Hepatocyte (in vitro differentiated cells): ENCODE measurements around the gene ZFYVE28.

Experiments used
- EZH2 ChIP-seq: fragments of 200-600 bp; sonication (generic); IDR thresholded peaks from 2 replicates; pipeline ENCODE4 v1.6.1; 2016; ENCODE audit warnings: antibody characterized with exemption, mild to moderate bottlenecking, borderline replicate concordance
- EZH2phosphoT487 ChIP-seq: fragments of 200-600 bp; sonication (generic); IDR thresholded peaks from one replicate; pipeline ENCODE4 v1.6.1; 2018; ENCODE audit warnings: antibody characterized with exemption, mild to moderate bottlenecking, low read depth, moderate library complexity; ENCODE audit not compliant: unreplicated experiment, severe bottlenecking
- TF ChIP-seq, protein P1 (sequence below): fragments of 200-600 bp; sonication (generic); IDR thresholded peaks from 2 replicates; pipeline ENCODE4 v1.5.1; 2016; ENCODE audit warnings: antibody characterized with exemption, mild to moderate bottlenecking; ENCODE audit not compliant: poor library complexity

DNA sequence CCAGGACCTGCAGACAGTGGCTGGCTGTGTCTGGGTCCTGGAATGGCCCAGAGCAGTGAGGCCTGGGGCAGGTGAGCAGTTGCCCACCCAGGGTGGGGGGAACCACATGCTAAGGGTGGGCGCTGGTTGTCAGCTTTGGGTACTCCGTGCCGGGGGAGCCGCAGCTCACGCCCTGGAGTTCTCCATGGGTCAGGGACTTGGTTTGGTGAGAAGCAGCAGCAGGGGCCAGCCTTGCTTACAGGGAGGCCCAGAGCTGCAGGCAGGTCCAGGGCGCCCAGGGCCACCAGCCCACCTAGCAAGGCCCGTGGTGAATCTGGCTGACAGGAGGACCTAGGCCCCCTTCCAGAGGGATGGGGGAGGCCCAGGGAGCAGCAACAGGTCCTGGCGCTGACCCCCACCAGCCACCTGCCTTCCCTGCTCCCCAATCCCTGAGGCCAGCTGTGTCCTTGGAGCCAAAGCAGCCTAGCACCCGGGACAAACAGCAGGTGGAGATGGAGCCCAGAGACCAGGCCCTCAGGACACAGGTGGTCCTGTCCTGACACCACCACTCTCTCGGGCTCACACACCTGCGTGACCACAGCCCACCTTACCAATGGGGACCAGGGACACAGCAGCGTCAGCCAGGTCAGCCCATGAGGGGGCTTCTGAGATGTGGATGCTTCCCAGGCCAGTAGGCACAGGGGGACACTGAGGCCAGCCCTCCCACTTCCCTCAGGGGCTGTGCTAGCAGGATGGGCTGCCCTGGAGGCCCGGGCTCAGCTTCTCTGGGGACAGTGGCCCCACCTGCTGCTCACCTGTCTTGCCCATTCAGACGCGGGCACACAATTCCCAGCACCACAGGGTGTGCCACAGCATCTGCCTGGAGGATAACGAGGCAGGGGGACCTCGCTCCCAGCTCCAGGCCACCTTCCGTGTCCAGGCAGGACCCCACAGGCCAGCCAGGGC lies 160.1 kb downstream of the ZFYVE28 start:
- no peak for TF ChIP-seq EZH2
- TF ChIP-seq, protein P1, sequence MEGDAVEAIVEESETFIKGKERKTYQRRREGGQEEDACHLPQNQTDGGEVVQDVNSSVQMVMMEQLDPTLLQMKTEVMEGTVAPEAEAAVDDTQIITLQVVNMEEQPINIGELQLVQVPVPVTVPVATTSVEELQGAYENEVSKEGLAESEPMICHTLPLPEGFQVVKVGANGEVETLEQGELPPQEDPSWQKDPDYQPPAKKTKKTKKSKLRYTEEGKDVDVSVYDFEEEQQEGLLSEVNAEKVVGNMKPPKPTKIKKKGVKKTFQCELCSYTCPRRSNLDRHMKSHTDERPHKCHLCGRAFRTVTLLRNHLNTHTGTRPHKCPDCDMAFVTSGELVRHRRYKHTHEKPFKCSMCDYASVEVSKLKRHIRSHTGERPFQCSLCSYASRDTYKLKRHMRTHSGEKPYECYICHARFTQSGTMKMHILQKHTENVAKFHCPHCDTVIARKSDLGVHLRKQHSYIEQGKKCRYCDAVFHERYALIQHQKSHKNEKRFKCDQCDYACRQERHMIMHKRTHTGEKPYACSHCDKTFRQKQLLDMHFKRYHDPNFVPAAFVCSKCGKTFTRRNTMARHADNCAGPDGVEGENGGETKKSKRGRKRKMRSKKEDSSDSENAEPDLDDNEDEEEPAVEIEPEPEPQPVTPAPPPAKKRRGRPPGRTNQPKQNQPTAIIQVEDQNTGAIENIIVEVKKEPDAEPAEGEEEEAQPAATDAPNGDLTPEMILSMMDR = no peak
- no peak for TF ChIP-seq EZH2phosphoT487
